GM19452 (cell line): ENCODE results near the gene CDON.
"Not testable (repeated sequence)": the region's sequence is repeated elsewhere in the genome, so short reads cannot be mapped to it uniquely, and the experiment has no call there.

ENCODE experiments used
- ATAC-seq: cut with Tn5 transposase; IDR thresholded peaks from one replicate; pipeline ENCODE4 v1.9.1; 2021; ENCODE audit not compliant: unreplicated experiment

CDON gene

DNA sequence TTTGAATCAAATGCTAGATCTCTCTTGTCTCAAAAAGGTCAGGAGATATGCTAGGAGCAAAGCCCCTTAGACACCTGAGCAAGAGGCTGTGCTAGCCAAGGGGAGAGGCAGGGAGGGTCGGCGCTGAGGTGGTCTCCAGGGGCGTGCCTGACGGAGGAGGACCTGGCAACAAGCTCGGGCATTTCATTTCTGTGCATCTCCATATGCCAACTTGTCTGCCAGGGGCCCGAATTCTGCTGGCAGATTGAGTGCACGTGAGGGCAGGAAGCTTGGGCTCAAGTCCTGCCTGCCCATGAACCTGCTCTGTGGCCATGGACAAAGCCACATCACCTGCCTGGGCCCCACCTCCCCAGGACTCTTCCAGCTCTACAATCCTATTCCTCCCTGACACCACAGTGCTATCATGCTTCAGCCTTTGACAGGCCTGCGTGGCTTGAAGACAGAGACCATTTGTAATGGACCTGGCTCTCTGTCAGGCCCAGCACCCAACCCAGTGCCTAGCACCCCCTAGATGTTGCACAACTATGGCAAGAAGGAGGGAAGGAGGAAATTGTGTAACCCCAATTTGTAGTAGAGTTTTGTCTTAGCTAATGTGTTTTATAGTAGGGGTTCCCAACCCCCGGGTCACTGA is 133.1 kb downstream of the CDON start:
- ATAC-seq, result no peak

DNA sequence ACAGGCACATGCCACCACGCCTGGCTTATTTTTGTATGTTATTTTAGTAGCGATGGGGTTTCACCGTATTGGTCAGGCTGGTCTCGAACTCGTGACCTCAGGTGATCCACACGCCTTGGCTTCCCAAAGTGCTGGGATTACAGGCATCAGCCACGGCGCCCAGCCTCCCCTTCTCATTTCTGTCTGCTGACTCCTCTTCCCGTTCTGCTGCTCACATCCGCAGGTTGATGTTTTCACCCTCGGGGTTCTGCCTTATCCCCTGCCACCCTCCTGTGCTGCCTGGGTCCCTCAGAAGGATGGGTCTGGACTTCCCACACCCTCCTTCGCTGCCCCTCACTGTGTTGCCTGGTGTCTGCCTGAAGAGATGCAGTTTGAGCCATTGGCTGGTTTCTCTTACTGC is 136.0 kb downstream of the CDON start:
- no peak for ATAC-seq

DNA sequence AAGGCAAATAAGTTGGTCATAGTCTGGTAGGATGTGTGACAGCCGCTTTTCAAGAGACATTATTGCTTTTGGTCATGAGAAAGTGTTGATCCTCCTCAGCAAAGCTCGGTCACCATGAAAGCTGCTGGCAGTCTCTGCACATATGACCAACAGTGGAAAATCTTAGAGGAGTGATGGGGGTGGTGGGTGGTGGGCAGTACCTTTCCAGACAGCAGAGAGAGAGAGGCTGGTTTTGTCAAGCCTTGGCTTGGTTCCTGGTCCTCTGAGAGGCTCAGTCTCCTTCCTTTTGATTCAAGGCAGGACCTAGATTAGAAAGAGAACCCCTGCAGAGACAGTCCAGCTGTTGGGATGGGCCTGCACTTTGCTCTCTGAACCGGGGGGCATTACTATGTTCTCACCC is 136.9 kb downstream of the CDON start:
- ATAC-seq, result no peak

DNA sequence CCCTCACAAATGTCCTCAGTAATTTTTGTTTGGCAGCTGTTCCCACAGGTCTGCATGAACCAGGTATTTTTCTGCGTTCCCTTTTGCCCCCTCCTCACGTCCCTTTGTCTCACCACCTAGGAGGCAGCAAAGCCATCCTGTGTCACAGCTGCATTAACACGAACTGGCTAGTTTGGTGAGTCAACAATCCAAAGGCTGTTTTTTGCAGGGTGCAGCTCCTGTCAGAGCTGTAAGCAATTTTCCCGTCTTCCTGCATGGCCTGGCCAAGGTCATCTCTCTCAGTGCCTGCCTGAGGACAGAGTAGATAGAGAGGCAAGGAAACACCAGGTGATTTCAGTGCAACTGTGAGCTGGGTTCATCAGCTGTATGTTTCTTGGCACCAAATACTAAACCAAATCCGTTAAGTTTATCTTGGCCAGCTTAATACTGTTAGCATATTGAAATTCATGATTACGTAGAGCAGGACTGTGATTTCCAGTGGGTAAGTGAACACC is 137.4 kb downstream of the CDON start:
- ATAC-seq, result no peak

DNA sequence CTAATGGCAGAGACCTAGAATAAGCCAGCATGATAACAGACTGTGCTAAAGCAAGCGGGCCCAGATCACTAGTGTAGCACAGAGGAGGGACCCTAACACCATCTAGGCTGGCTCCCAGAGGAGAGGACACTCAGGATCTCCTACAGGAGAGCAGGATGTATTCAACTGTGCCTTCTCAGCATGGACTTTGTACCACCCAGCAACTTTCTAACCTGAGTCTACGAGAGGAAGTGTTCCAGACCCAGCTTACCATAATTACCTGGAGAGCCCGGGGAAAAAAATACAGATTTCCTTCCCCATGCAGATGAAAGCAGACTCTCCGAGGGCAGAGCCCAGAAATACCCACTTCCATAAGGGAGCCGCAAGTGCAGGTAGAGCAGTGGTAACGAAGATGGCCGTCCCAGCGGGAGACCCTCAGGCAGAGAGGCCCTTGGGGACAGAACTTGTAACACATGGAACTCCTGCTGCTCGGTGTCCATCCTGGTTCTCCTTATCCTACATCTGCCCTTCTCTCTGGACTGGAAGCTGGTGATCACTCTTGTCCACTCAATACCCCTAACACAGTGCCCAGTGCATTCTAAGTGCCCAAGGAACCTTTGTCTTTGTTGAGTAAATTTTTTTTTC is 138.2 kb downstream of the CDON start:
- no peak for ATAC-seq

DNA sequence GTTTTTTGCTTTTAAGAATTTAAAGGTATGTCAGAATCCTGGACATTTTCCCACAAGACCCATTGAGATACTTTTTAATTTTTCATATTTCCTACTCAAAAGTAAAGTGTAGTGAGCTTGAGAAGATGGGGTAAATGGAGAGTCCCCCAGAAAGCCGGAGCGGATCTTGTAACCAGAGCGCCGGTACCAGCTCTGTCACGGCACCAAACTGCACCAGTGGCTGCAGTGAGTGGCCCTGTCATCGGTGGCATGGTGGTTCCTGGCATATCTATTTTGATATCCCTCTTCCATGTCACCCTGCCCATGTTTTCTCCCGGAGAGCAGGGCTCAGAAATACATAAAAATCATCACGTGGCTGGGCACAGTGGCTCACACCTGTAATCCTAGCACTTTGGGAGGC is 139.0 kb downstream of the CDON start:
- ATAC-seq, result no peak

DNA sequence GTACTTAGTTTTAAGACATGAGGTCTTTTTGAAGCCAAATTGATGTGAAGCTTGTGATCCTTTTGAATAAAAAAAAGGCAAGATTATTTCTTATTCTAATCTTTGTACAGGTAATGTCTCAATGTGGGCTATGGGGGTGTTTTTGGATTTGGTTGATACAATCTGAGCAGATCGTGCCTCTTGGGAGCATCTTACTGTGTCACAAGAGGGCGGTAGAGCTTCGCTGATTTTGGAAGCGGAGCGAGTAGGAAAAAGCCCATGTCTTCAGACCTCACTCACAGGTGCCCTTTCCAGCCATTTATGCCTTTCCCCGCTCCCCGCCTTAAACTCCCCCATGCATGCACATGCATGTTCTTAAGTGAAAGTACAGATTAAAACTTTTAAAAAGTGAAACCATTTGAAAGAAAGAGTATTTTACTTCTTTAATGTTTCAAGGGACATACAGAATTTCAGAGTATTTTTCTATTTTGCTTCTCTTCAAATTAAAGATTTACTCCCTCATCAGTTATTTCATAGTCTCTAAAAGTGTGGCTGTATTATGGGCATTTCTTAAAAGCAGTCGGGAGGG is 139.6 kb downstream of the CDON start:
- peak; percentile 53 for ATAC-seq

DNA sequence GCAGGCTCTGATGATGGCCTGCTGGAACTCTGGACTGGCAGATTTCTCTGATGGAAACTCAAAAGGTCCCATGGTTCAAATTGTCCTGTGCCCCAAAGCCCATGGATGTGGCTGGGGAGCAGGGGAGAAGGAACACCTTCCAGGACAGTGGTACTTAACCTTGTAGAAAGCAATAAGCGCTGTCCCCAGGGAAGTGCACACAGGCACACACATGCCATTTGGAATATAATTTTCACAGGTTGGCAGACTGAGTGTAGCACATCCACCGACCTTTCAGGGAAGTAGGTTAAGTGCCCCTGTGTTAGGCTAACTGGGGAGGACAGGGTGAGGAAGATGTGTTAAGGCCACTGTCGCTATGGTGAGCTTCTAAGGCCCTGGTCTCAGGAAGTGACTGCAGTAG is 140.5 kb downstream of the CDON start:
- no peak for ATAC-seq

DNA sequence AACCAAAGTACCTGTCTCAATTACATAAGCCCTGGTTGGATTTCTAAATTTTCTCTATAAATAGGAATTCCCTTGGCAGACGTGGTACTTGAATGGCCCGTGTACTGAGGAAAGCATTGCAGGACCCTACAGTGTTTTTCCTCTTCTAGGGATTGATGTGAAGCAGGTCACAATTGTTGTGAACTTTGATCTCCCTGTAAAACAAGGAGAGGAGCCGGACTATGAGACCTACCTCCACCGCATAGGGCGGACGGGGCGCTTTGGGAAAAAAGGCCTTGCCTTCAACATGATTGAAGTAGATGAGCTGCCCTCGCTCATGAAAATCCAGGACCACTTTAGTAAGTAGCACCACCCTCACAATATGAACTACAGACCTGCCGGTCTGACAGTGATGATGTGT is 141.6 kb downstream of the CDON start:
- no peak for ATAC-seq

DNA sequence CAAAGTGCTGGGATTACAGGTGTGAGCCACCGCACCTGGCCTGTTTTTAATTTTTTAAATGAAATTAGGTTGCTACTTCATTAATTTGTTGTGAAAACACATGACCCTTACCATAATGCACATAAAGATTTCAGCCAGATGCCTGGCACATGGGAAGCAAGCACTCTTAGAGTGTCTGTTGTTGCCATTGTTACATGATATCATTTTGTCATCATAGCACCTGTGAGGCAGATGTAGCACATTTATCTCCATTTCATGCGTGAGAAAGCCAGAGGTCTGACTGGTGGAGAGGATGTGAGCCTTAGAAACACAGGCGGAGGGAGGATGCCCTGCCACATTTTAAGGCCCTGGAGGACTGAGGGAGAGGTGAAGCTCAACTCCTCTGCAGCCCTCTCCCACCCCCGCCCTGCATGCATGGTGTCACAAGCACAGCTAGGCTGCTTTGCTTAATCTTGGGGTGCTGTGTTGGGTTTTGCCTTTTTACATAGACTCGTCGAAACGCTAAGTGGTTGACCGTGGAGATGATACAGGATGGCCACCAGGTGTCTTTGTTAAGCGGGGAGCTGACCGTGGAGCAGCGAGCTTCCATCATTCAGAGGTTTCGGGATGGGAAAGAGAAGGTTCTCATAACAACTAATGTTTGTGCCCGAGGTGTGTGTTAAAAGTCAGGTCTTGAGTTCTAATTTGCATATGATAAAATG is 144.4 kb downstream of the CDON start:
- ATAC-seq, result no peak

DNA sequence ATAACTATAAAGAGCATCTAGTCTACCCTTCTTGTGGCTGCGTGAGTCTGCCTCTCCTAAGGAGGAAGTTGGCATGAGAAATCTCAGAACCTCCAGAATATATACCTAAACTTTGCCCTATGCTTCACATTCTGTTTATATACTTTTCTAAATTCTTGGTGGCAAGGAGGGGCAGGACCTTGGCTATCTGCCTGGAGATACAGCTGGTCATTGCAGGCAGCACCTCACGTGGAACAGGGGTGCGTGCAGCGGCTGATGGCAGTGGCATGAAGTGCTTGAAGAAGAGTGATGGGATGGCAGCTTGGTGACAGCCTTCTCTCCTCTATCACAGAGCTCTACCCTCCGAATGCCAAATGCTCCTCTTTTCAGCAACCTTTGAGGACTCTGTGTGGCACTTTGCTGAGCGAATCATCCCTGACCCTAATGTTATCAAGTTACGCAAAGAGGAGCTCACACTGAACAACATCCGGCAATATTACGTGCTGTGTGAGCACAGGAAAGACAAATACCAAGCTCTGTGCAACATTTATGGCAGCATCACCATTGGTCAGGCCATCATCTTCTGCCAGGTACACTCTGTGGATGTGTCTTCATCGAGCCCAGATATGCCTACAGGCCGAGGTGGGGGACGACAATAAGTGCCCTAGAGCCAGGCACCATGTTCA is 145.9 kb downstream of the CDON start:
- no peak for ATAC-seq

DNA sequence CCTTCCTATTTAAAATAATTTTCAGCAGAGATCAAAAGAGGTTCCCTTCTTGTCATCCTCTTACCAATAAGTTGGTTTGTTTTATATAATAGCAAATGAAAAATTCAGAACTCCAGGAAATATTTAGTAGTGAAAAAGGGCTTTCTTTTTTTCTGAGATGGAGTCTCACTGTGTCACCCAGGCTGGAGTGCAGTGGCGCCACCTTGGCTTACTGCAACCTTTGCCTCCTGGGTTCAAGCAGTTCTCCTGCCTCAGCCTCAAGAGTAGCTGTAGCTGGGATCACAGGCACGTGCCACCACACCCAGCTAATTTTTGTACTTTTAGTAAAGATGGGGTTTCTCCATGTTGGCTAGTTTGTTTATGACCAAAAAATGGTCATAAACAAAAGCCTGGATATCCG is 148.1 kb downstream of the CDON start:
- not testable (repeated sequence) for ATAC-seq

DNA sequence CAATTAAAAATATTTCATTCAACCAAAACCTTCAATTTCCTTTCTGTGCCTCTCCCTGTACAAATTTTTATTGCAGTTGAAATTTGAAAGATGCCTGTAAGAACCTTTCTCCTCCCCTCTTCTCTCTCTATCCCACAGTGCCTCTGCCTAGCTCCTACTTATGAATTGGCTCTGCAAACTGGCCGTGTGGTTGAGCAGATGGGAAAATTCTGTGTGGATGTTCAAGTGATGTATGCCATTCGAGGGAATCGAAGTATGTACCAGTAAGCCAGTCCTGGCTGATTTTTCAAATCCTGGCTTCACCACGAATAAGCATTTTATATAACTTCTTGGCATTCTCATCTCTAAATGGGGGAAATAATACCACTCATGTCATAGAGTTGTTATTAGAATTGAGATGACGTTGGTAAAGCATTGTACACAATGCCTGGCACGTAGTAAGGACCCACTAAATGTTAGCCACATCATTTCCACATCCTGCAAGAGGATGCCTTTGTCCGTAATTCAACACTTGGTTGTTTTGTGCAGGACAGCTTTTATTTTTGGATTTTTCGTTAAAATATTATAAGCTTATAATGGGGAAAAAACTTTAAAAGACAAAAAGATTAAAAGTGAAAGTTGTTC is 152.3 kb downstream of the CDON start:
- no peak for ATAC-seq
